Activated B cell treated with CpG ODN at 0.5 μM for 24 hours (primary cell): Measurements from ENCODE around the gene ZSCAN10. TPM values are rescaled to one million over a fixed set of nuclear protein-coding genes. Genes with fewer than 3 reads are reported as not detected.

Experiments
- ATAC-seq: fragments of 200-7000 bp; cut with Tn5 transposase; one replicate; pipeline ENCODE4 v1.10.0; 2021; ENCODE audit warnings: low read depth, mild to moderate bottlenecking, moderate library complexity
- CTCF ChIA-PET: fragments of 350-600 bp; sonication (Branson Sonifier 250); formaldehyde crosslinking; loops from one replicate; lab custom pipeline; 2021; ENCODE audit warnings: antibody characterized with exemption; lab: Charles Lee
- POLR2A ChIA-PET: fragments of 350-600 bp; sonication (Branson Sonifier 250); formaldehyde crosslinking; loops from one replicate; lab custom pipeline; 2021; ENCODE audit warnings: antibody characterized with exemption; lab: Charles Lee
- DNase-seq: peaks from one replicate; pipeline ENCODE4 v3.0.0; 2022
- H3K27ac Mint-ChIP-seq: one replicate; pipeline ENCODE4 v1.8.0; 2020; ENCODE audit warnings: mixed read lengths
- H3K27me3 Mint-ChIP-seq: one replicate; pipeline ENCODE4 v1.8.0; 2021; ENCODE audit warnings: mixed read lengths
- H3K36me3 Mint-ChIP-seq: one replicate; pipeline ENCODE4 v1.8.0; 2021; ENCODE audit warnings: low read depth, mixed read lengths
- H3K4me1 Mint-ChIP-seq: one replicate; pipeline ENCODE4 v1.8.0; 2021; ENCODE audit warnings: mixed read lengths
- H3K4me3 Mint-ChIP-seq: one replicate; pipeline ENCODE4 v1.8.0; 2020; ENCODE audit warnings: mild to moderate bottlenecking, mixed read lengths
- H3K9me3 Mint-ChIP-seq: one replicate; pipeline ENCODE4 v1.8.0; 2020; ENCODE audit warnings: mixed read lengths
- intact Hi-C: fragments of 100-400 bp; cut with micrococcal nuclease; formaldehyde crosslinking; loops from one replicate; pipeline ENCODE4 v1.15.1; 2024
- total RNA-seq: library from RNA; stranded (reverse); gene quantifications from 2 replicates; pipeline ENCODE4 v1.2.3, GENCODE V29; 2022
- TF ChIP-seq, protein P1 (sequence below): fragments of 200-600 bp; IDR thresholded peaks from one replicate; pipeline ENCODE4 v1.8.0; 2022; ENCODE audit warnings: antibody characterized with exemption, mild to moderate bottlenecking

The ZSCAN10 gene
- total RNA-seq, 1 donor from 2014 or later, result not detected

DNA sequence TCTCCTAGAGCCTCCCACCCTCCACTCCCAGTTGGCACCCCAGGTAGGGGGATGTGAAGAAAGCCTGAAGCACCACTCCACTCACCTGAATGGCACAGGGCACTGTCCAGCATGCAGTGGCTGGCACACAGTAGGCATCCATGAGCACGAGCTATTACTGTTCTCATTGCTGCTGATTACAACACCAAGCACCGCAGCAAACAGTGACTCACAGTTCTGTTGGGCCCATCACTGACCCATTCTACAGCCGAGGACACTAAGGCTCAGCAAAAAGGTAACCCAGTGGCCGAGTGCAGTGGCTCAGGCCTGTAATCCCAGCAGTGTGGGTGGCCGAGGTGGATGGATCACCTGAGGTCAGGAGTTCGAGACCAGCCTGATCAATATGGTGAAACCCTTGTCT, 2.7 kb downstream of the ZSCAN10 start:
- no peaks in the 10 kb centered on the region for H3K36me3 Mint-ChIP-seq
- ChIA-PET POLR2A (interaction anchor here (0.6 to 4.9 kb wide), 13 partner anchors 8 to 214 kb away, joined by 3 to 34 read pairs (median 7); partner anchors contain the start of gene ZNF213), CTCF (interaction anchor here (0.6 to 3.7 kb wide), 11 partner anchors 10 to 422 kb away, joined by 3 to 56 read pairs (median 5); no protein-coding TSS in a partner anchor)
- no peaks in the 10 kb centered on the region for H3K9me3 Mint-ChIP-seq
- H3K27ac Mint-ChIP-seq, result no peak overlapping the region
- intact Hi-C loops, result loop anchor here (2.0 to 5.0 kb wide), 2 partner anchors 38 to 74 kb away; partner anchors contain the start of genes HCFC1R1, THOC6 and TNFRSF12A
- peaks cover 28% of the 10 kb centered on the region for H3K4me1 Mint-ChIP-seq
- TF ChIP-seq, protein P1, sequence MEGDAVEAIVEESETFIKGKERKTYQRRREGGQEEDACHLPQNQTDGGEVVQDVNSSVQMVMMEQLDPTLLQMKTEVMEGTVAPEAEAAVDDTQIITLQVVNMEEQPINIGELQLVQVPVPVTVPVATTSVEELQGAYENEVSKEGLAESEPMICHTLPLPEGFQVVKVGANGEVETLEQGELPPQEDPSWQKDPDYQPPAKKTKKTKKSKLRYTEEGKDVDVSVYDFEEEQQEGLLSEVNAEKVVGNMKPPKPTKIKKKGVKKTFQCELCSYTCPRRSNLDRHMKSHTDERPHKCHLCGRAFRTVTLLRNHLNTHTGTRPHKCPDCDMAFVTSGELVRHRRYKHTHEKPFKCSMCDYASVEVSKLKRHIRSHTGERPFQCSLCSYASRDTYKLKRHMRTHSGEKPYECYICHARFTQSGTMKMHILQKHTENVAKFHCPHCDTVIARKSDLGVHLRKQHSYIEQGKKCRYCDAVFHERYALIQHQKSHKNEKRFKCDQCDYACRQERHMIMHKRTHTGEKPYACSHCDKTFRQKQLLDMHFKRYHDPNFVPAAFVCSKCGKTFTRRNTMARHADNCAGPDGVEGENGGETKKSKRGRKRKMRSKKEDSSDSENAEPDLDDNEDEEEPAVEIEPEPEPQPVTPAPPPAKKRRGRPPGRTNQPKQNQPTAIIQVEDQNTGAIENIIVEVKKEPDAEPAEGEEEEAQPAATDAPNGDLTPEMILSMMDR, result no peak
- H3K27me3 Mint-ChIP-seq, result no peaks in the 10 kb centered on the region
- no peak overlapping the region for H3K4me3 Mint-ChIP-seq
- no peak for ATAC-seq
- no peak for DNase-seq

DNA sequence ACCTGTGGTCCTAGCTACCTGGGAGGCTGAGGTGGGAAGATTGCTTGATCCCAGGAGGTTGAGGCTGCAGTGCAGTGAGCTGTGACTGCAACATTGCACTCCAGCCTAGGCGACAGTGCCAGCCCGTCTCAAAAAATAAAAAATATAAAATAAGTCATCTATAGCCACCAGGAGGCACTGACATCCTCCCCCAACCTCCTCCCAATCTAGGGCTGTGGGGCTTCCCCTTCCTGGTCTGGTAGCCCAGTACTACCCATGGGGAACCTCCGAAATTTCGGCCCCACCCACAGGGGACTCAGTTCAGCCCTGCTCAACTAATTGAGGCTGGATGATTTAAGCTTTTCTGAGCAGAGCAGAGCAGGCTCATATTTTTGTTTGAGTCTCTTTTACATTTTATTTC, 3.2 kb downstream of the ZSCAN10 start:
- no peak overlapping the region for H3K4me3 Mint-ChIP-seq
- H3K9me3 Mint-ChIP-seq, result no peaks in the 10 kb centered on the region
- intact Hi-C loops, result loop anchor here (1.0 to 5.0 kb wide), 3 partner anchors 33 to 74 kb away; partner anchors contain the start of genes HCFC1R1, THOC6 and TNFRSF12A
- POLR2A ChIA-PET, result interaction anchor here (0.6 to 4.9 kb wide), 11 partner anchors 8 to 215 kb away, joined by 3 to 34 read pairs (median 7); partner anchors contain the start of gene ZNF213
- ATAC-seq (peak; percentile 89), DNase-seq (peak; percentile 53)
- H3K27ac Mint-ChIP-seq, result no peak overlapping the region
- H3K4me1 Mint-ChIP-seq, result peaks cover 23% of the 10 kb centered on the region
- H3K36me3 Mint-ChIP-seq, result no peaks in the 10 kb centered on the region
- TF ChIP-seq, protein P1, result no peak
- CTCF ChIA-PET, result interaction anchor here (0.7 to 3.7 kb wide), 14 partner anchors 10 to 93 kb away, joined by 3 to 56 read pairs (median 4); partner anchors contain the start of gene ZNF213
- H3K27me3 Mint-ChIP-seq, result no peaks in the 10 kb centered on the region

DNA sequence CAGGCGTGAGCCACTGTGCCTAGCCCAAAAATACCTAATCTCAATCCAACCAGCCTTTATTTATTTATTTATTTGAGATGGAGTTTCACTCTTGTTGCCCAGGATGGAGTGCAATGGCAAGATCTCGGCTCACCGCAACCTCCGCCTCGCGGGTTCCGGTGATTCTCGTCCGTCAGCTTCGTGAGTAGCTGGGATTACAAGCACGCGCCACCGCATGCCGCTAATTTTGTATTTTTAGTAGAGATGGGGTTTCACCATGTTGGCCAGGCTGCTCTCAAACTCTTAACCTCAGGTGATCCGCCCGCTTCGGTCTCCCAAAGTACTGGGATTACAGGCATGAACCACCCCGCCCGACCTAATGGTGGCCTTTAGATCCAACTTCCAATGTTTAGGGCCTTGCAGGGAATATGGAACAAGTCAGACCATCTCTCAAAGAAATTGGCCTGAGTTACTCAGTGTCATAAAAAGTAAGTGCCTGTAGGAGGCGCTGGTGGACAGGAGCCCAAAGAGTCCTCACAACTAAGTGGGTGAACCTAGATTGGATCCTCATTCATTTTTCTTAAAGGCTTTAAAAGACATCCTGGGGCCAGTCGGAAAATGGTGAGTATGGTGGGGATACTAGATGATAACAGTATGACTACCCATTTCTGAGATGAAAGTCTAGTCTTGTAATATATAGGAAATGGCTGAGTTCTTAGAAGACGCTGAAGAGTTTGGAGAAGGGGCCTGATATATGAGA, 4.6 kb downstream of the ZSCAN10 start:
- DNase-seq (no peak), ATAC-seq (no peak)
- Mint-ChIP-seq H3K4me1 (peaks cover 16% of the 10 kb centered on the region), H3K27ac (peak overlapping the region; percentile 26), H3K27me3 (no peaks in the 10 kb centered on the region), H3K36me3 (no peaks in the 10 kb centered on the region), H3K4me3 (no peak overlapping the region), H3K9me3 (no peaks in the 10 kb centered on the region)
- CTCF ChIA-PET, result interaction anchor here (1.5 kb wide), 1 partner anchor 35 kb away, joined by 7 read pairs; no protein-coding TSS in a partner anchor
- TF ChIP-seq, protein P1, result no peak
- intact Hi-C loops, result loop anchor here (1.0 to 5.0 kb wide), 3 partner anchors 35 to 72 kb away; partner anchors contain the start of genes HCFC1R1, THOC6 and TNFRSF12A
- POLR2A ChIA-PET, result no interaction called here

DNA sequence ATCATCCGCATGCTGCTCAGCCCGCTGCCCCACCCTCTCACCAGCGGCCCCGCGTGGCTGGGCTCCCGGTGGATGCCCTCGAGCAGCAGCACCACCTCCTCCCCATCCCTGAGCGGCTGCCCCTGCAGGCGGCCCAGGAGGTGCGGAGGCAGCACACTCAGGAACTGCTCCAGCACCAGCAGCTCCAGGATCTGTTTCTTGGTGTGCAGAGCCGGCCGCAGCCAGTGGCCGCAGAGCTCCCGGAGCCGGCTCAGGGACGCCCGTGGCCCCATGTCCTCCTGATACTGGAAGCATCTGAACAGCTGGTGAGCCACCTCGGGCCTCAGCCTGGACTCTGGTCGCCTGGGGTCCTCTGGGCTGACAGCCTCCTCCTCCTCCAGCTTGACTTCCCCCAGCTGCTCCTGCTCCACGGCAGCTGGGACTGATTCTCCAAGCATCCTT, 6.6 kb downstream of the ZSCAN10 start:
- ATAC-seq (no peak), DNase-seq (no peak)
- no peak overlapping the region for H3K27ac Mint-ChIP-seq
- H3K36me3 Mint-ChIP-seq, result no peaks in the 10 kb centered on the region
- peaks cover 20% of the 10 kb centered on the region for H3K4me1 Mint-ChIP-seq
- intact Hi-C loops, result no loop called here
- TF ChIP-seq, protein P1, result no peak
- ChIA-PET CTCF (interaction anchor here (1.0 to 1.6 kb wide), 2 partner anchors 33 to 73 kb away, joined by 3 read pairs; no protein-coding TSS in a partner anchor), POLR2A (no interaction called here)
- peaks cover 9% of the 10 kb centered on the region for H3K27me3 Mint-ChIP-seq
- H3K4me3 Mint-ChIP-seq, result no peak overlapping the region
- no peaks in the 10 kb centered on the region for H3K9me3 Mint-ChIP-seq

GRCh38 chr16:3091551-3091950, 7.5 kb downstream of the ZSCAN10 start:
- Mint-ChIP-seq H3K27me3 (peaks cover 10% of the 10 kb centered on the region), H3K4me3 (no peak overlapping the region), H3K36me3 (no peaks in the 10 kb centered on the region), H3K27ac (no peak overlapping the region), H3K9me3 (no peaks in the 10 kb centered on the region), H3K4me1 (peaks cover 21% of the 10 kb centered on the region)
- TF ChIP-seq, protein P1, result no peak
- DNase-seq (no peak), ATAC-seq (no peak)
- POLR2A ChIA-PET, result no interaction called here
- intact Hi-C loops, result no loop called here
- CTCF ChIA-PET, result interaction anchor here (1.1 to 1.6 kb wide), 2 partner anchors 14 to 74 kb away, joined by 3 read pairs; no protein-coding TSS in a partner anchor
